Measurements from ENCODE around the gene KNOP1. TPM values are rescaled to one million over a fixed set of nuclear protein-coding genes. Genes with fewer than 3 reads are reported as not detected.
"Not testable (repeated sequence)": the region's sequence is repeated elsewhere in the genome, so short reads cannot be mapped to it uniquely, and the experiment has no call there.

The KNOP1 gene
- total RNA-seq, 1 experiment from 2014 or later: 24.6 TPM

DNA sequence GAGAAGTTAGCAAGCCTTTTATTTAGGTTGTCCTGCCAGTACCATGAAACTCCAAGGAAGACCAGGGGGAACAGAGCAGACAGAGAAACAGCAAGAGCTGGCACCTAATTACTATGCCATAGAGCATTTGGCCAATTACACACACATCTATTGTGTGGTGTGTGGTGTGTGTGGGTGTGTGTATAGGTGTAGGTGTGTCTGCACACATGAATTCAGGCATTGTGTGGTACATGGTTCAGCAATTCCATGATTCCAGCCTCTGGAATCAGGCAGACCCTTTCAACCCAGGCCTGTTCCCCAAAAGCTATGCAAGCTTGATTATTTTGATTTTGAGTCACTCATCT lies 25.8 kb upstream of the KNOP1 start:
- DNase-seq (ENCODE audit: low read depth): no peak

DNA sequence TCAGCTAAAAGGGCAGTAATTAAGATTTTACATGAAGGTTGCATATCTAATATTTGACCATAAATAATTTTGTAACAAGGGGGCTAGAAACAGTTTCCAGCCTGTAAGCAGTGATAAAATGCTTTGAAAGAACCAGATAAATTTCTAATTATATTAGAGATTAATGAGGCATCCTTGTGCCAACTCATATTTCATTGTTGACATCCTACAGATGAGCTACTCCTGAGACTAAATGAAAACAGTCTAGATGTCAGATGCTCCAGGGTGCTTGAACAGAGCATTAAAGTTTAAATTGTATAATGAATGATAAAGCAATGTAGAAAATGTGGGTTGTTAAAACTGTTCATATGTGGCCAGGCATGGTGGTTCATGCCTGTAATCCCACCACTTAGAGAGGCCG lies 23.3 kb upstream of the KNOP1 start:
- no peak for DNase-seq (ENCODE audit: low read depth)

DNA sequence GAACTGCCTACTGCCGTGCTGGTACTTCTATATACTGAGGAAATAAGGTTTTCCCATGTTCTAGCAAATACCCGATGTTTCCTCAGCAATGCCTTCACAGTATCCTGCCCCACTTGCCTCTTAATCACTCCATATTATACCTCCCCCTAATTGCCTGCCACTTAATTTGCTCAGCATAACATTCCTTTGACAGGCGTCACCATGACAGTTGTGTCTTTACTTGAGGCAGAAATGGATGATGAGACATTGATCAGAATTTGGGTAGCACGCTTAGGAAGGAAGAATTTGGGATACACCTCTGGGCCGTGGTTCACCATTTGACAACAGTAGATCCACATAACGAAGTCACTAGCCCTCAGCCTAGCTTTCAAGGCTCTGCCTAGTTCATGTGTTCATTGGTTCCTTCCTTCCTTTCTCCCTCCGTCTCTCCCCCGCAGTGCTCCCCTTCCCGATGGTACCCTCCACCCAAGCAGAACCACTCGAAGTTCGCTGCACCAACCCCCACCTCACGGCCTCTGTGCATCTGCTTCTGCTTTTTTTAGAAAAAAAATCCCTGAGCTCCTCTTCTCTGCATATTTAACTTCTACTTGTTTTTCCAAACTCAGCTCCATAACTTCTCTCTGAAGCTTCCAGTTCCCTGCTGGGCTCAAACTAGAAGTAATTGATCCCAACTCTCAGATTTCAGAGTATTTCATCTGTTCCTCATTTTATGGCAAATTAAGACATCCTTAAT lies 19.4 kb upstream of the KNOP1 start:
- DNase-seq (ENCODE audit: low read depth): no peak

DNA sequence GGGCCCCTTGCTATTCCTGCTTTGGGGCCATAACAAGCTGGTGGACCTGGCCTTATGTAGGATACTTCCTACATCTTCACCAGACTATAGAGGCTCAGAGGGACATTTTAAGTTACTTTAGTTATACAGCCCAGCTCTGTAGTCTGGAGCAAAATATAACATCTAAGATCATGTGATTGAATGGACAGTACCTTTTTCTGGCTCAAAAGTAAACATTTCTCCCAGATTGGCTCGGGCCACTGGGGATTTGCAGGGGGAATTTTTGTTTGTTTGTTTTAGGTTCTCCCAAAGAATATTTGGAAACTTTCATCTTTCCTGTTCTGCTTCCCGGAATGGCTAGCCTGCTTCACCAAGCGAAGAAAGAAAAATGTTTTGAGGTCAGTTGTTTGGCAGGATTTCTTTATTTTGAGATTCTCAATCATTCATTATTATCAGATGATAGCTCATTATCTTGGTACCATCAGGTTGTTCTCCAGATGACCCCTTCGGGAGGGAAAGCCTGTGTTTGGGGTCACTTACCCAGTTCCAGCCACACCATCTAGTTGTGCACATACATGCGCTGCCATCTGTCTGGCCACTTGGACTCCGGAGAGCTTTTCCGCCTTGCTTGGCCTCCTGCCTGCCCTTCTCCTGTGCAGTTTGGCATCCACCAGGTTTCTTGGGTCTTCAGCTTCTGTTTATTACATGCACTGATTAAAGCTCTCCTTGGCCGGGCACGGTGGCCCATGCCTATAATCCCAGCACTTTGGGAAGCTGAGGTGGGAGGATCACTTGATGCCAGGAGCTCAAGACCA lies 17.2 kb upstream of the KNOP1 start:
- DNase-seq (ENCODE audit: low read depth): no peak

DNA sequence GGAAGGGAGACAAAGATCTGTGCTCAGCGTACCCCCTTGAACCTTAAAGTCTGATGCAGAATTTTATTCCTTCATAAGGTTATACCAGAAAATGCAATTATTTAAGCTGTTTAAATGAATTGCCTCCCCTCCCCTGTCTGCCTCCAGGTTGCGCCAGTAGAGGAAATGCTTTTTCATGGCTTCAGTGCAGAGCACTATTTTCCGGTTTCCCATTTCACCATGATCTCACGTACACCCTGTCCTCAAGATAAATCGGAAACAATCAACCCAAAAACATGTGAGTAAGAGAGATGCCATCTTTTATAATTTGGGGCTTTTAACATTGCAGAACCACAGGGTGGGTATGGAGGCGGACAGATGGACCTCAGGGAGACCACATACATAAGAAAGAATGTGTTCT lies 15.5 kb upstream of the KNOP1 start:
- no peak for DNase-seq (ENCODE audit: low read depth)

DNA sequence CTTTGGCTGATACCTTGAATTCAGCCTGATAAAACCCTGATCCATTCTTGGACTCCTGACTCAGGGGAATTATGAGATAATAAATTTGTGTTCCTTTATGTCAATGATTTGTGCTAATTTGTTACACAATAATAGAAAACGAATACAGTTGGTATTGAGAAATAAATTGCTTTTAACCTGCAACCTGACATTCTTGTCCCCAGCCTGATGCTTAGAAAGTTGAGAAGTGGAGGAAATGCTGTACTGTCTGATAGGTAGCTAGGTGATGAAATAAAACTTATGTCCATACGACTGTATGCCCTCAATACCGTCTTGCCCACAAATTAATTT lies 10.6 kb upstream of the KNOP1 start:
- DNase-seq (ENCODE audit: low read depth): no peak

DNA sequence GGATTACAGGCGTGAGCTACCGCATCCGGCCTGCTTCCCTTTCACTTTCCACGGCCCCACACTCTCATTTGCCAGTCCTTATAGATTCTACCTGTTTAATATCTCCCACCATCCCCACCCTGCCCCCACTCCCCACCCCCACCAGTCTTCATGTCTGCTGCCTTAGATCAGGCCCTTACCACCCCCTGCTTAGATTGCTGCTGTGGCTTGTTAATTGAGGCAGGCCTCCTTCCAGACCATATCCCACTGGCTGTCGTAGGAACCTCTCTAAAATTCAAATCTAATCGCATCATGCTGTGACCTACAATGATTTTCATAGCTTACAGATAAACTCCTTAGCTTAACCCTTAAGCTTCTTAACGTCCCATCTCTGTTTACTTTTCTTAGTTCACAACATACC lies 5.0 kb upstream of the KNOP1 start:
- no peak for DNase-seq (ENCODE audit: low read depth)

DNA sequence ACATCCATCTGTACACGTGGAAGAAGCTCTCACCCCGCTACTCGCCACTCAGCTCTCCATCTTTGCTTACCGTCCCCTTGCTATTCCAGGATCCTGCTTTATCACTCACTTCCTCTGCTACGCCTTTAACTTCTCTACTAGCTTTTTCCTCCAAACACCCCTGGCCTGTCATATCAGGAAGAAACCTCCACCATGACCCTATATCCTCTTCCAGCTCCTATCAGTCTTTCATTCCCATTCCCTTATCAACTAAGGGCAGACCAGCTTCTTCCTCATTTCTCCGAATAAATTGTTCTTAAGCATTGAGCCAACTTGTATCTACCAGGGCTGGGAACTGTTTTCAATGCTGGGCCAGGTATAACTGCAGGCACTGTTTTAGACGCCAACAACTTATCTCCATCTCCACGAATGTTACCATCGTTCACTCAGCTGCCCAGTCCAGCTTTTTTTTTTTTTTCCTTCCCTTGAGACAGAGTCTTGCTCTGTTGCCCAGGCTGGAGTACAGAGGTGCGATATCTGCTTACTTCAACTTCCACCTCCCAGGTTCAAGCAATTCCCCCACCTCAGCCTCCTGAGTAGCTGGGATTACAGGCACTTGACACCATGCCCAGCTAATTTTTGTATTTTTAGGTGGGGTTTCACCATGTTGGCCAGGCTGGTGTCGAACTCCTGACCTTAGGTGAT lies 4.4 kb upstream of the KNOP1 start:
- no peak for DNase-seq (ENCODE audit: low read depth)

DNA sequence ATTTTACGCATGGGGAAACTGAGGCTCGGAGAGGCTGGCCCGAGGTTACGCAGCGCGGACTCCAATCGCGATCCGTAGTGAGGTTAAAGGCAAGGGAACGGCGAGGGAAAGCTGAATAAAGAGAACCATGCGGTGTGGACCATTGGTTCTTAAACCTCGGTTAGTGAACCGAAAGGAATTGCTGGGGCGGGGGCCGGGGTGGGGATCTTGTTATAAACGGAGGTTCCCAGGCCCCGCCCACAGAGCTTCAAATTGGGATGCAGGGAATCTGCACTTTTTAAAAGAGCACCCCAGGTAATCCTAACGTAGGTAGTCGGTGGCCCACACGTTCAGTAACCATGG lies 568 bp upstream of the KNOP1 start:
- no peak for DNase-seq (ENCODE audit: low read depth)

DNA sequence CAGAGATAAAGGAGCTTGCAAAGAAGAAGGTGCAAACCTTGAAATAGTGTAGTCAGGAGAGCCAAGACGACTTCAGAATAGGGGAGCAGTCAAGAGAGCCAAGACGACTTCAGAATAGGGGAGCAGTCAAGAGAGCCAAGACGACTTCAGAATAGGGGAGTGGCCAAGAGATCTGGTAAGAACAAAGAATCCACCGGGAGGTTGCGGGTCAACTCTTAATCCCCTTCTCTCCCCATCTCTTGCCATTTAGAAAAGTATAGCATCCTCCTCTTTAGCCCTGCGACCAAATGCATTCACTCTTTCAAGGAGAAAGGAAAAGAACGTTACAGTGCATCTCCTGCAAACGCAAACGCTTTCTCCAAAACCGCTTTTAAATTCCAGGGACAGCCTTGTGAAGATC lies 713 bp downstream of the KNOP1 start:
- DNase-seq (ENCODE audit: low read depth): no peak

DNA sequence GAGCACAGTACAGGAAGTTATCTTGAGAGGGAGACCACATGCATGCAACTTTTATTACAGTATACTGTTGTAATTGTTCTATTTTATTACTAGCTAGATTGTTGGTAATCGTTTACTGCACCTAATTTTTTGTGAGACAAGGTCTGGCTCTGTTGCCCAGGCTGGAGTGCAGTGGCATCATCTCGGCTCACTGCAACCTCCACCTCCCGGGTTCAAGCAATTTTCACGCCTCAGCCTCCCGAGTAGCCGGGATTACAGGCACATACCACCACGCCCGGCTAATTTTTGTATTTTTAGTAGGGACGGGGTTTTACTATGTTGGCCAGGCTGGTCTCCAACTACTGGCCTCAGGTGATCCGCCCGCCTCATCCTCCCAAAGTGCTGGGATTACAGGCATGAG lies 1.3 kb downstream of the KNOP1 start:
- not testable (repeated sequence) for DNase-seq (ENCODE audit: low read depth)

DNA sequence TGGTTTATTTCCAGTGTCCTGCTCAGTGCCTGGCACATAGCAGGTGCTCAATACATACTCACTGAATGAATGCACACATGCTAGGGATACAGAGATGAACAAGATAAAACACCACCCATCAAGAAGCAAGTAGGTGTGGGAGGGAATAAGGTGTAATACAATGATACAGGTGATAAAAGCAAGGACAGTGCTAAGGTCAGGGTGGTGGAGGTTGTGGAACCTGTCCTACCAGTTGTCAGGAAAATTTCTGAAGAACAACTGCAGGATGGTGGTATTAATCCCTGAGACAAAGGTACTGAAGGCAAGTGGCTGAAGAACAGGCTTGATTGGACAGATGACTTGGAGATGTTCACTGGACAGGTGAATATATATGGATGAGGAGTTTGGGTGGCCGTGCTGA lies 1.8 kb downstream of the KNOP1 start:
- no peak for DNase-seq (ENCODE audit: low read depth)

DNA sequence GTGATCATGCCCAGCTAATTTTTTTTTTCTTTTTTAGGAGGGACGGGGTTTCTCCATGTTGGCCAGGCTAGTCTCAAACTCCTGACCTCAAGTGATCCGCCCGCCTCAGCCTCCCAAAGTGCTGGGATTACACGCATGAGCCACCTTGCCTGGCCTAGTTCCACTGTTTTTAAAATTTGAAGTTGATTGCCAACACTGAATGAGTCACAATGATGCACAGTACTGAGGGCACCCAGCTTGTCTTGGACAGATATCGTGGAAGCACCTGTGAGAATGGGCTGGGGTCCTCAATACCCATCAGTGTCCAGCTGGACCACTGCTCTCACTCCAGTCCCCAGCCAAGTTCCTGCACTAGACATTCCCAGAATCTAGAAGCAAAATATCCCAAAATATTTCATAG lies 2.5 kb downstream of the KNOP1 start:
- DNase-seq (ENCODE audit: low read depth): no peak

DNA sequence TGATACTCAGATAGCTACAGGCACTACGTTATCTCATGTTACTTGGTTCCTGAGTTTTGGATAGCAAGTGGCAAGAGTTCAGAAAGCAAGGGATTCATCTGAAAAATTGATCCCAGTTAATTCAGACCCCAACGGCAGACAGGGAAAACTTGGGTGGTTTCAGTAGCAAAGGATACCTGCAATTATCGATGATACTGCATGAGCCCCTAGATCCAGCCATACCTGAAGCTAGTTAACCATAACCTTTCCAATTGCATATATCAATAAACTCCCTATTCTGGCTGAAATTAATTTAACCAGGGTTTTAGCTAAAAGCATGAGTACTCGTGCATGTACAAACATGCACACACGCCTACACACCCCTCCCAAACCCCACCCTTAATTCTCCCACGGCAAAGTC lies 4.3 kb downstream of the KNOP1 start:
- no peak for DNase-seq (ENCODE audit: low read depth)

DNA sequence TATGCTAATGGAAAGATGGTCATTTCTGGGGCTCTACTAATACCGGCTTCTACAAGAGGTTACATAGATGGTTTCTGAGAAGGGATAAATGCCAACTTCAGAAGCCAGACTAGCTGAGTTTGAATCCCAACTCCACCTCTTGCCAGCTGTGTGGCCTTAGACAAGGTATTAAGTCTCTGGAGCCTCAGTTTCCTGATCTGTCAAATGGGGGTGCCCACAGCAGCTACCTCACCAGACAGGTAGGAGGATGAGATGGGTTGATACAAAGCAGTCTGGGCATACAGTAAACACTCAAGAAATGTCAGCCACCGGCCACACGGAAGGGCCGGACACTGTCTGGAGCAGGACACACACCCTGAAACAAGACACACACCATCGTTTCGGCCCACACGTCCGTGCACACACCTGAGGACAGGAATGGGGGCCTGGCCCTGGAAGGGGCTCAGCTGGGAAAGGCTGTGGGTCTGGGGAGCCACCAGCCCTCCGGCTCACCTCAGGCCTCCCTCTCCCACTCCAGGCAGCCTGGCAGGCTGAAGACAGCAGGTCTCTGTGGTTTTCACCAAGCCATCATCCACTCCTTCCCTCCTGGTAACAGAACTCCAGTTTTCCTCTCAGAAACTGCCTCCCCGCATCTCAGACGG lies 5.5 kb downstream of the KNOP1 start:
- no peak for DNase-seq (ENCODE audit: low read depth)

DNA sequence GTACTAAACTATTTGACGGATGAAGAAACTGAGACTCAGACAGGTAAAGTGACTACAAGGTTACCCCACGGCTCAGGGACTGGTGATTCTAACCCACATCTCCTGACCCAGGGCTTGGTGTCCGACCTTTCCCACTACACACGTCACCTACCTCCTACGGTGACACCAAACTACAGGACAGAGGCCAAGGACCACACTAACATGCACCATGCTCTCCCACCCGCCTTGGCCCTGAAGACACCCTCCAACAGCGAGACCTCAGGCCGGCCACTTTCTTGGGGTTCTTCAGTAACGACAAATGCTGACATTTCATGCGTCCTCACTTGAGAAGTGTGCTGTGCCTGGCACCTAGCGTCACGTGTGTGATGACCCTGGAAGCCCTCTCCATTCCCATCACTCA lies 6.4 kb downstream of the KNOP1 start:
- DNase-seq (ENCODE audit: low read depth): no peak

DNA sequence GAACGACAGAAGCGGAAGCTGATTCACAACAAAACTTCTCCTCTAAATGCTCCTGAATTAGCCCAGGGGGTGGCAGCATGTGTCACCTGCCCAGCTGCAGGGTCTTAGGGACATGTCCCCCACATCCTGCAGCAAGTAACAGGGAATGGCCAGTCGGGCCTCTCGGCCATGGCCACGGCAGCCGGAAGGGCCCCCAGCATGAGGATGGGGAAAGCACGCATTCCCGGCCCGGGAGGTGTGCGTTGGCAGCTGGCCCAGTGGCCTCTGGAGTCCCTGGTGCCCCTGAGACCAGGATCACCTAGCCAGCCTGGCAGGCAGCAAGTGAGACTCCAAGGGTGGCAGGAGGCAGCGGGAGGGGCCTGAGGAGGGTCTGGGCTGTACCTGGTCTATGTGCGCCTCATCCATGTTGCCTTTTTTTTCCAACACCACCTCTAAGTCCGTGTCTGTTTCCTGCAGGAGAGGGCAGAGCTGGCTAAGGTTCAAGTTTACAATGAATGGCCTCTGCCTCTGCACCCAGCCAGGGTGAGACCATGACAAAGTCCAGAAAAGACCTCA lies 7.0 kb downstream of the KNOP1 start:
- DNase-seq (ENCODE audit: low read depth): no peak

DNA sequence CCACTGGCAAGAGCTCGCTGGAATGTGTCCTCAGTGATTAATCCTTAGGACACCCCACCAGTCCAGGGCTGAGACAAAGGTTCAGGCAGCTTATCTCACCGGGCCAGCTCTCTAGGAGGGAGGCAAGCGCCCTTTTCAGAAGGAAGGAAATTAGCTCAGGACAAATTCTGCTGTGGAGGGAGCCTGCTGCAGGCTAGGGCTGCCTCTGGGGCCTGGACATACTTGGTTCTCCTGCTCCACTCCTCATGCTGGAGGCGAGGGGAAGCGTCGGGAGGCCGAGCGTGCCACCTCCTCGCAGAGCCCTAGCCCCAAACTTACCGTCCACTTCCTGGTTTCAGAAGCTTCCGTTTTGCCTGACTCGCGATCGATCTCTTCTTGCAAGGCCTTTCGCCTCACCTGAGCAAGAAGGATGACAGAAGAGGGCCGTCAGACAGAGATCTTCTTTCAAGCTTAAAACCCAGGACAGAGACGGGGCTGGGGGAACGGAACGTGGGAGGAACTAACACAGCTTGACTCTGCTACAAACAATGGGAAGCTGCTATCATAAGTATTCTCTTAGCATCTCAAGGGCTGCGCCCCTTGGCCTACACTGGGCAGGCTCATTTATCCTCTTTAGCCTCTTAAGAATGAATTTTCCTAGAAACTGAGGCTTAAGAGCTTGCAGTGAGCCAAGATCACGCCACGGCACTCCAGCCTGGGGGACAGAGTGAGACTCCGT lies 7.7 kb downstream of the KNOP1 start:
- no peak for DNase-seq (ENCODE audit: low read depth)

DNA sequence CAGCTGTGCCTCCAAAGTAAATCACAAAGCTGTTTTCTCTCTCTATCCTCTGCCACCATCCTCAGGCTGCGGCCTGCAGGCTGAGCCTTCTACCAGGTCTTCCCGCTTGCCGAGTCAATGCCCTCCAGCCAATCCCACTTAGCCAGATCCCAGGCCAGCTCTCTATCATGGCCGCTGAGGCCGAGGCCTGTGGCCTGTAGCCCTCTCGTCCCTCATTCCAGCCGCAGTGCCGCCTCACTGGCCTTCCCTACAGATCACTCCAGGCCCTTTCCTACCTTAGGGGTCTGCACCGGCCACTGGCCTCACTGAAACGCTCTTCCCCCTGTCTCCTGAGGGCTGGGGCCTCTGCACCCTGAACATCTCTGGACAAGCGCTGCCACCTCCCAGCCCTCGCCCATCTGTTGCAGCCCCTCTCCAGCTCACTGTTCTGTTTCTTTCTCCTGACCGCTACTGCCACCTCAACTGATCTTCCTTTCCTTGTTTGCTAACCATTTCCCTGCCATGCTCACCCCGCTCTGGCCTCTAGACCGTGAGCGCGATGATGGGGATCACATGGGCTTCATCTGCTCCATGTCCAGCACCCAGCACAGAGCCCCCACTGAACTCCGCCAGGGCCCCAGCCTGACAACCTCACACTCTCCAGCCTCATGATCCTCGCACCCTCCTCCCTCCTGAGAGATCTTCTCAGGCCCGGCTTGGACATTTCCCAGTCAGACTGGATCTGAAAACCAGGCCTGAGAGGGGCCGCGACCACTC lies 8.5 kb downstream of the KNOP1 start:
- no peak for DNase-seq (ENCODE audit: low read depth)

DNA sequence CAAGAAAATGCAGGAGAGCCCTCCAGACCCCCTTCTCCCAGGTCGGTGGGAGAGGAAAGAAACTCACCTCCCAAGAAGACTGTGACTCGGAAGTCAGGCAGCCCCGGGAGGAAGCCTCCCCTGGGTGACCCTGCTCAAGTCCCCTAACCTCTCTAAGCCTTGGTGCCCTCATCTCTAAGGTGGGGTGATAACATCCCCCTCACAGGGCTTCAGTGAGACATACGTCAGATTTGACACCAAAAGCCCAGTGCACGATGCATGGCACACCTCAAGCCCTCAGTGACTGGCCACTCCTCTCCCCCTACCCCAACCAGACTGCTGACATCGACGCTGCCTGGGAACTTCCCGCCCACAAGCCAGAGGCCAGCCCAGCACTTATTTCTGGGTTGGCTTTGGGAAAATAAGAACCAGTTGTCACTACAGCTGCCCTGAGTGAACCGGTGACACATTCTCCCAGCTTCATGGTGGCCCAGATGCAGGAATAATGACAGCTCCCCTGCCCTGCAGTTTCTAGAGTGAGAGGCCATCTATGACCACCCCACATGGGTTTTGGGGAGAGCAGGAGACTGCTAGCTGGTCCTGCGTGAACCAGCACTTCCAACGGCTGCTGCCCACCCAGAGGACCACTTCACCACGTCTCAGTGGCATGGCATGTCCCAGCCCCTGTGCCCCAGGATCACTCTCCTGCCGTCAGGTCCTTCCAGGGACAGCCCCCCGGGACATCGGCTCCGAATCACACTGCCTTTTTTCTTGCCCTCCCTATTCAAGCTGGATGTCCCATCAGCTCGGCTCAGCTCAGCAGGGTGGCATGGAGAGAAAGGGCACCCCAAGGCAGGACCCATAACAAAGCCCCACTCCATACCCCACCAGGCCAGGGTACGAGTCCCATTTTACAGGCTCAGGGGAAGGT lies 9.5 kb downstream of the KNOP1 start:
- DNase-seq (ENCODE audit: low read depth): no peak

All from Daoy (cell line).